HG02840 (cell line): Measurements from ENCODE around the gene THBS2.
"Not testable (repeated sequence)": the region's sequence is repeated elsewhere in the genome, so short reads cannot be mapped to it uniquely, and the experiment has no call there.

ENCODE experiments used
- ATAC-seq: cut with Tn5 transposase; IDR thresholded peaks from one replicate; pipeline ENCODE4 v1.9.1; 2021; ENCODE audit warnings: mild to moderate bottlenecking, moderate library complexity, moderate number of reproducible peaks; ENCODE audit not compliant: unreplicated experiment, low FRiP score

THBS2 gene

DNA sequence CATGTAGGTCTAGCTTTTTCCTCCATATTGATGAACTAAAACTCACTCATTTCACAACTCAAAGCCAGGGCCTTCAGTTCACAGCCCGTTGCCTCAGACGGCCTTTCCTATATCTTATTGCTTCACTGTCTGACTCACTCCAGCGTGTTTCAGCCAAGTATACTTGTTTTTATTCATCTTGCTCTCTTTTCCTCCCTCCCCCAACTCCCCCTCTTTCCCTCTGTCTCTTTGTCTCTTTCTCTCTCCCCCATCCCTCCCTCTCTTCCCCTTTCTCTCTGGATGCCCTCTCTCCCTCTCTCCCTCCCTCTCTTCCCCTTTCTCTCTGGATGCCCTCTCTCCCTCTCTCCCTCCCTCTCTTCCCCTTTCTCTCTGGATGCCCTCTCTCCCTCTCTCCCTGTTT is 38.9 kb downstream of the THBS2 start:
- not testable (repeated sequence) for ATAC-seq

- ATAC-seq: no peak
These were observed 39.7 kb downstream of the THBS2 start for GRCh38 chr6:169213814-169214520.

- peak; percentile 96 for ATAC-seq
These were observed 40.5 kb downstream of the THBS2 start for GRCh38 chr6:169212897-169213813.

- ATAC-seq: no peak
These were observed 41.2 kb downstream of the THBS2 start for GRCh38 chr6:169212436-169212835.

GRCh38 chr6:169211881-169212280 is 41.8 kb downstream of the THBS2 start:
- no peak for ATAC-seq

GRCh38 chr6:169210611-169211010 is 43.0 kb downstream of the THBS2 start:
- ATAC-seq: no peak

DNA sequence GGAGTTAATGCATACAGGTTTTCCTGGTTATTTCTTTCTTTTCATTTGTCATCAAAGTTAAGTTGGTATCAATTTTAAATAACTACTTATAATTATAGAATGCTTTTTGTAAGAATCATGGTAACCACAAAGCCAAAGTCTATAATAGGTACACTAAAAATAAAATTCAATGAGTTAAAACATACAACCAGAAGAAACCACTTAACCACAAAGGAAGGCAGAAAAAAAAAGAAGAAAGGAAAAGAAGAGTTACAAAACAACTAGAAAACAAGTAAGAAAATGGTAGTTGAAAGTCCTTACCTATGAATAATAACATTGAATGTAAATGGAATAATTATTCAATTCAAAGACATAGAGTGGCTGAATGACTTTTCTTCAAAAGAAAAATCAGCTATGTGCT is 45.6 kb downstream of the THBS2 start:
- no peak for ATAC-seq

GRCh38 chr6:169207482-169207881 is 46.2 kb downstream of the THBS2 start:
- ATAC-seq: no peak

GRCh38 chr6:169205176-169206160 is 48.2 kb downstream of the THBS2 start:
- no peak for ATAC-seq

DNA sequence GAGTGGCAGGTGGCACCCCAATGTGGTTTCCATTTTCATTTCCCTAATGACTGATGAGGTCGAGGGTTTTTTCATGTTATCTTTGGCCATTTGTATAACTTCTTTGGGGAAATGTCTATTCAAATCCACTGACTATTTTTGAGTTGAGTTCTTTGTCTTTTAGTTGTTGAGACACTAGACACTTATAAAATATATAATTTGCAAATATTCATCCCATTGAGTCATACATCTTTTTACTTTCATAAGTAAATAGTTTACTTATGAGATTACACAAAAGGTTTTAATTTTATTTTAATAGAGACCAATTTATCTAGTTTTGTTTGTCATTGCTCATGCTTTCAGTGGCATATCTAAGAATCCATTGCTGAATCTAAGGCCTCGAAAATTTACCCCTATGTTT is 49.5 kb downstream of the THBS2 start:
- no peak for ATAC-seq

DNA sequence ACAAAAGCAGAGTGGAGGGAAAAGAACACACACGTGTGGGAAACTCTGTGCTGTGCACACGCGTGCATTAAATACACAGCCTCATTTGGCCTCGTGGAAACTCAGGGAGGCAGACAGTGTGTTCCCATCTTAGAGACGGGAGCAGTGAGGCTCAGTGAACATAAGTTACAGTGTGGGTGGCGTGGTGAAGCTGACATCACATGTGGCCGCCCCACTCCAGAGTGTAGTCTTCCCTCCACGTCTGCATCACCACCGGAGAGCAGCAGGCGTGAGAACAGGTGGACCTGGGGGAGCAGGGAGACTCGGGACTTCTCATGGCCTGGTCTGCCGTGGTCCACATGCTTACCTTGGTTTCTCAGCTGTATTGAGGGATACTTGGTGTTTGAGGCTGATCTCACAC is 51.7 kb downstream of the THBS2 start:
- no peak for ATAC-seq

GRCh38 chr6:169200893-169201514 is 52.6 kb downstream of the THBS2 start:
- ATAC-seq: no peak

- no peak for ATAC-seq
These were observed 53.9 kb downstream of the THBS2 start for GRCh38 chr6:169199625-169200335.

DNA sequence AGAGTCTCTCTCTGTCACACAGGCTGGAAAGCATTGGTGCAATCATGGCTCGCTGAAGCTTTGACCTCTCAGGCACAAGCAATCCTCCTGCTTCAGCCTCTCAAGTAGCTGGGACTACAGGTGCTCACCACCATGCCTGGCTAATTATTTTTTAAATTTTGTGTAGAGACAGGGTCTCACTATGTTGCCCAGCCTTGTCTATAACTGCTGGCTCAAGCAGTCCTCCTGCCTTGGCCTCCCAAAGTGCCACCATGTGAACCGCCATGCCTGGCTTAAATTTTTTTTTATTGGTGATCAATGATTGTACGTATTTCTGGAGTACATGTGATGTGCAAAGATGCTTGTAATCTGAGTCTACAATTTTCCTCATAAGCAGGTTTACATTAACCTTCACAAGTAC is 54.8 kb downstream of the THBS2 start:
- ATAC-seq: no peak

GRCh38 chr6:169197929-169198328 is 55.7 kb downstream of the THBS2 start:
- not testable (repeated sequence) for ATAC-seq

DNA sequence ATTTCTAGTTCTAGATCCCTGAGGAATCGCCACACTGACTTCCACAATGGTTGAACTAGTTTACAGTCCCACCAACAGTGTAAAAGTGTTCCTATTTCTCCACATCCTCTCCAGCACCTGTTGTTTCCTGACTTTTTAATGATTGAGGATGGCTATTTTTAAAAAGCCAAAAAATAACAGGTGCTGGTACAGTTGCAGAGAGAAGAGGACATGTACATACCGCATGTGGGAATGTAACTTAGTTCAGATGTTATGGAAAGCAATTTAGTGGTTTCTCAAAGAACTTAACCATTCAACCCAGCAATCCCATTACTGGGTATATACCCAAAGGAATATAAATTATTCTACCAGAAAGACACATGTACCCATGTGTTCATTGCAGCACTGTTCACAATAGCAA is 57.4 kb downstream of the THBS2 start:
- ATAC-seq: not testable (repeated sequence)

GRCh38 chr6:169194737-169195136 is 58.9 kb downstream of the THBS2 start:
- ATAC-seq: no peak

DNA sequence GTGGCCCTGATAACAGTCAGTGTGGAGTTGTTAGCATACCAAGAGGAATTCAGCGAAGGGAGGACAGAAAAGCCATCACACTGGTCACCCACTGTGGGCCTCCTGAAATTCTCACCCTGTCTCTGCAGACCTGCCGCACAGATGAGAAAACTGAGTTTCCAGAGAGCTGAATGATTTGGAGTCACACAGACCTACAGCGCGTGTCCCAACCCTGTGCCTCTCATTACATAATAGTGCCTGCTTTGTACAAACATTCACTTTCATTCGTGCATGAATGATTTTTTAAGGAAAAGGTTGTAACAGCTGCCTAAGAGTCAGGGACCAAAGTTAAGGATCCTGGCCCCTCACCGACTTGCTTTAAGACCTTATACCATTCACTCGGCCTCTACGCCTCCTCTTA is 62.7 kb downstream of the THBS2 start:
- no peak for ATAC-seq

DNA sequence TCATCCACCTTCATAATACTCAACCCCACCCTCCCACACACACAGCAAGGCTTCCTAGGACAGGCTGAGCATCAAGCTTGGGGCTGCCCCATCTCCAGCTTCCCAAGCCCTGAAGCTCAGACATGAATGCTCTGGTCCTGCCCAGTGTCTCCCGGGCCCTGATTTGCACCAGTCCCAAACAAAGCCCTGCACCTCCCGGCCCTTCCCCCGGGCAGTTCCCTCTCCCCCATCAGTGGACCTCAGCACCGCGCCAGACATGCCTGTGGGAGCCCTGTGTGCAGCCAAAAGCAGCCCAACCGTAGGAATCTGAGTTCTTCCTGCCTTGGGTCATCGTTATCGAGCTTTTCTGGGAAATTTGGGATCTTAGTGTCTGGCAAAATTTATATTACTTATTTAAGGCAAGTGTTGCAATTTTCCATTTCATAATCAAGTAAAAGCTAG is 63.5 kb downstream of the THBS2 start:
- no peak for ATAC-seq
